Mesenteric fat pad (tissue), 1 donor: ENCODE results near the gene NT5DC4. TPM values are rescaled to one million over a fixed set of nuclear protein-coding genes. Genes with fewer than 3 reads are reported as not detected.

Experiments
- DNase-seq: peaks from one replicate; pipeline ENCODE4 v3.0.0-alpha.2; 2020; ENCODE audit warnings: low spot score
- long read RNA-seq: library from polyadenylated mRNA; unstranded; transcript quantifications from one replicate; pipeline ENCODE4 v2.0.0, GENCODE V29; 2020
- total RNA-seq: library from RNA; stranded (reverse); fragmentation: NEBNext Ultra II Directional; extraction: Animal tissue kit (Norgen Biotek cat#: 25700); gene quantifications from one replicate; pipeline ENCODE4 v1.2.1, GENCODE V29; 2021
- donor health status: DM: yes; HTN: yes; CAD: no.

The NT5DC4 gene
- total RNA-seq = not detected
- long read RNA-seq = 0 reads

DNA sequence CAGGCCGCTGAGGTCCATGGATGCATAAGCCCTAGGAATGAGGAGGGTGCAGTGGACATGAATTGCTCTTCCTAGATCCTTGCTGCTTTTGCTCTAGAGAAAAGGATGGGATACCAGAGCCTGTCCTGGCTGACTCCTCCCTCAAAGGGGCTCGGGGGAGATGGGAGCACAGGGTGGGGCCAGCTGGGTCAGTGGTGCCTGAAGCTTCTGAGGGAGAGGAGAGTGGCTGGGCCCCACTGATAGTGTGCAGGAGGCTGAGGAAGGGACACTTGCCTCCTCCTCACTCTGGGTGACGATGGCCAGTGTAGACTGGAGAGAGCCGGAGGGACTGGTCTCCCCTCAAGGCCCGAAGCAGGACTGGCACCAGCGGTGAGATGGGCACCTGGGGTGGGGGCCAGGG lies at the start of gene NT5DC4:
Gene NT5DC4 (plus strand): TSS at position 236 of the 400 bp plus-strand sequence. CDS start 60 bp downstream, at position 296.
- peak; percentile 43 for DNase-seq

DNA sequence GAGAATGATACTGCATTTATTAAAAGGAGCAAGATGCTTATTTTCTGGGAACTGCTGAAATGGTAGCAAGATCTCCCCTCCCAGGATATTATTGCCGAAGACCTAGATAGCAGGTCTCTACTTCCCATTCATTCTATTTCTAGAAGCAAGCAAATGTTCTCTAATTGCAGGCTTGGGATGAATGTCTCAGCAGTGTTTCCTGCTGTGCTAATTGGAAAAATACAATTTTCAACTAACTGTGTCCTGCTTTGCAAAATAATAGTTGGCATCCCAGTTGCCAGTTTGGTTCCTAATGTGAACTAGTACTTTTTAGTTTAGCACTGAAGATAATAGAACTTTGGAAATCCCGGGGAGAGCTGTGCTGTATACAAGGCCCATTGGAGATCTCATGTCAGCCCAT lies 49.0 kb upstream of the NT5DC4 start:
- no peak for DNase-seq

DNA sequence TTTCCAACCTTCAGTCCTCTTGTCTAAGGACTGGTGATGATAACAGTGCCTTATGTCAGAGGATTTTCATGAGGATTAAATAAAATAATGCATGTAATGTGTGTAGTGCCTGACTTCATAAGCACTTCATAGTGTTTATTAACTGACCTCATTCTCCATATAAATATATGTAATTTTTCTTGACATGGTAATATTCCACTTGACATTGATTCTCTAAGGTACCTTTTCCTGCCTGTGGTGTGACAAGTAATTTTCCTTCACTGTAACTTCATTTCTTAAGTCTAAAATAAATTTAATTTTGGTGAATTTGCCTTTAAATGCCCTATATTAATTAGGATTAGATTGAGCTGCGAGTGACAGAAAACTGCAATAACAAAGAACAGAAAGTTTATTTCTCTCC lies 47.8 kb upstream of the NT5DC4 start:
- DNase-seq = no peak

DNA sequence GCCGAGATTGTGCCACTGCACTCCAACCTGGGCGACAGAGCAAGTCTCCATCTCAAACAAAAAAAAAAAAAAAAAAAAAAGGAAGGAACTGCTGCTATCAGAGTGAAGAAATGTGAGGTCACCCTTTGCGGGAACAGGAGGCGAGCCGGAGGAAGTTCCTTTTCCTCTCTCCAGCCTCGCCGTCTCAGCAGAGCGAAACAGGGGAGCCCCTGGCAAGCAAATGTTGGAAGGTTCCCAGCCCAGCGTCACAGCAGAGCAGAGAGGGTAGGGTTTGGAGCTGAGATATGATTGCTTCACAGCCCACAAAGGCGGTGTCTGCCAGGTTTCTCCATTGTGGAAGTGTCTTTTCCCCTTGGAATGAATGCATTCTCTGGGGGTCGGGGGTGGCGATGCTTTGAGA lies 46.6 kb upstream of the NT5DC4 start:
- DNase-seq = no peak

DNA sequence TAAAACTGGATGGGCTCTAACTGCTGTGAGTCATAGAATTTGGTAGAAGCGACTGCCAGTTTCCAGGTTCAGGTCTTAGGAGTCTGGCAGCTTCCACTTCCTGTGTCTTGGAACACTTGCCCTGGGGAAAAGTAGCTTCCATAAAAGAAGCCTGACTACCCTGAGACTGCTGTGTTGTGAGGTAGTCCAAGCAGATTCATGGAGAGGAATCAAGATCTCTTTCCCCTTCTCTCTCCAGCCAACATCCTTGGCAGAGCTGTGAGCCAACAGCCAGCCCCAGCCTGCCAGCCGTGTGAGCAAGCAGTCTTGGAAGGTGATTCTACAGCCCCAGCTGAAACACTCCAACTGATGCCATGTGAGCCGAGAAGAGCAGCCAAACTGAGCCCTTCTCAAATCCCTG lies 41.3 kb upstream of the NT5DC4 start:
- peak; percentile 81 for DNase-seq

DNA sequence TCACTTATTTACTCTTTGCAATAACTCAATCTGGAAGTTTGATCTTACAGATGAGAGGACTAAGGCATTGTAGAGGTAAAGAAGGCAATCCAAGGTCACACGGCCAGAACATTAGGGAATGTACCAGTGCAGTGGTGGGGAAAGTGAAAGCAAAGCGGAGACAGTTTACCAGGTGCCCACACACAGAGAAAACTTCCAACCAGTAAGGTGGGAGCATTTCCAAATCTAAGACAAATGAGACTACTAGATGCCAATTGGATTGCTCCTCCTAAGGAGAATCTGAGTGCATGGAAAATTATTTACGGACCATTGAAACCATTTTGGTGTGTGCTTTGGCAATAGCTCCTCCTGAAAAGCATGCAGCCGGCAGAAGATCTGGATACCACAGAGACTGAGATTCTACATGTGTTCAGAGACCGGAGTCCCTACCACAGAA lies 40.1 kb upstream of the NT5DC4 start:
- no peak for DNase-seq

DNA sequence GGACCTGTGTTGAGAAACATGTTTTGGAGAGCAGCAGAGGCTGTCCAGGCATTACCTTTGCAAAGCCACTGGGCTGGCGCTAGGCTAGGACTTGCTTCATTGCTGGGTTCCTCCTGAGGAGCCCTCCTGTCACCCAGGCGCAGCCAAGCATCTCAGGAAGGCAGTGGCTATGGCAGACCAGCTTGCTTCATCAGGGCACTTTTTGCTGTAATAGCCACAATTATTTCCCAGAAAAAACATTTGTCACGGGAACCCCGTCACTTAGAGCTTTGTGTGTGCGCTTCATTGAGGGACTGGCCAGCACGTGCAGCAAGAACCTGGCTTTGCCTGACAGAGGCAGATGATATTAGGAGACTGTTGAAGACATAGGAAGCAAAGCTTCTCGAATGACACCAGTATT lies 38.7 kb upstream of the NT5DC4 start:
- peak; percentile 71 for DNase-seq

DNA sequence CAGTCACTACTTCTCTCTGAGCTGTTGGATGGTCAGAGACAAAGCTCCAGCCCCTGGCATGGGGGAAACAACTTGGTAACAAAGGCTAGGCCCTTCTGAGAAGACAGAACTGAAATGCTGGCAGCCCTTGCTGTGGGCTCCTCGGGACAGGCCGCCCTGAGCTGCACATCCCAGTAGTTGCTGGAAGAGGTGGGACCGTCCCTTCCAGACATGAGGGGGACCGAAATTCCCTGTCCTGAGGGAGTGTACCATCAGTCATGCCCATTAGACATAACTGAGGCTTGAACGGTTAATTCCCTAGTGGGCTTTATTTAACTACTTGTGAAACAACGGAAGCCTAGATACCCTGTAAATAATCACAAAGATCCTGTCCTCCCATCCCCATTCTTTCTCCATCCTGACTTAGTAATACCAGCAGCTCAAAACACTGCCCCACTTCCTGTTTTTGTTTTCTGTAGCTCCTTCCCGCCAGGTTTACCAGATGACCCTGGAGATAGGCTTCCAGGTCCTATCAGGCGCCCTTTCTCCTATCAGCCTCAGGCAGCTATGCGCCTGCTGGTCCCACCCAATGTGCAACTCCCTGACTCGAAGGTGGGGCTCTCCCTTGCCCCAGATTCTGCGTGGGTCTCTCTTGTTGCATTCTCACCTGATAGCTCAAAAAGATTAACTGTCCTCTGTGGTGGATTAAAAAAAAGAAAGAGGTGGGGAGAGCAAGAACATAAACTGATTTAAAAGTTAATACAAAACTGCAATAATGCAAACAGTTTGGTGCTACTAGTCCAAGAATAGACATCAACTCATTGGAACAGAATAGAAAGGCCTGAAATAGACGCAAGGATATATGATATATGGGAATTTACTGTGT lies 37.0 kb upstream of the NT5DC4 start:
- DNase-seq = peak; percentile 20

DNA sequence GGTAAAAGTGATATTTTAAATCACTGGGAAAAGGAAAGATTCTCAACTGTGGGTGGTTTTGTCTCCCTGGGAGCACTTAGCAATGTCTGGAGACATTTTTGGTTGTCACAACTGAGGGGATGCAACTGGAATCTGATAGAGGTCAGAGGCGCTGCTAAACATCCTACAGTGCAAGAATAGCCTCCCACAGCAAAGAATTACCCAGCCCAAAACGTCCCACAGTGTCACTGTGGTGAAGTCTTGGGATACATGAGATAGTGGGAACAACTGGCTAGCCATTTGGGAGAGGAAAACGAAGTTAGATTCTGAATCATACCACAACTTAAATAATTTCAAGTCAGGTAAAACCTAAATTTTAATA lies 36.4 kb upstream of the NT5DC4 start:
- no peak for DNase-seq

DNA sequence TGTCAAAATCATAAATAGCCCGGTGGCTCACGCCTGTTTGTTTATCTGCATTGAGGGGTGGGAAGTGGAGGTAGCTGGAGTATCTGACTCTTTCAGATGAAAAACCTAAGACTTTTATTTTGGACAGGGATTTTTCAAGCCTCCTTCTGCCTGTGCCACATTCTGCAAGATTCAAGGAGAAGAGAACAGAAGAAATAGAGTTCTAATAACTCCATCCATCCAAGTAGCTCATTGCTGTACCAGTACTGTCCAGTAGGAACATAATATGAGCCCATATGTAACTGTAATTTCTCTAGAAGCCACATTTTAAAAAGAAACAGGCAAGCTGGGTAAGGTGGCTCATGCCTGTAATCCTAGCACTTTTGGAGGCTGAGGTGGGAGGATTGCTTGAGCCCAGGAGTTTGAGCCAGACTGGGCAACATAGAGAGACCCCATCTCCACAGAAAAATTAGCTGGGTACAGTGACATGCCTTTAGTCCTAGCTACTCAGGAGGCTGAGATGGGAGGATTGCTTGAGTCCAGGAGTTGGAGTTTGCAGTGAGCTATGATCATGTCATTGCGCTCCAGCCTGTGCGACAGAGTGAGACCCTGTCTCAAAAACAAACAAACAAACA lies 35.4 kb upstream of the NT5DC4 start:
- no peak for DNase-seq

DNA sequence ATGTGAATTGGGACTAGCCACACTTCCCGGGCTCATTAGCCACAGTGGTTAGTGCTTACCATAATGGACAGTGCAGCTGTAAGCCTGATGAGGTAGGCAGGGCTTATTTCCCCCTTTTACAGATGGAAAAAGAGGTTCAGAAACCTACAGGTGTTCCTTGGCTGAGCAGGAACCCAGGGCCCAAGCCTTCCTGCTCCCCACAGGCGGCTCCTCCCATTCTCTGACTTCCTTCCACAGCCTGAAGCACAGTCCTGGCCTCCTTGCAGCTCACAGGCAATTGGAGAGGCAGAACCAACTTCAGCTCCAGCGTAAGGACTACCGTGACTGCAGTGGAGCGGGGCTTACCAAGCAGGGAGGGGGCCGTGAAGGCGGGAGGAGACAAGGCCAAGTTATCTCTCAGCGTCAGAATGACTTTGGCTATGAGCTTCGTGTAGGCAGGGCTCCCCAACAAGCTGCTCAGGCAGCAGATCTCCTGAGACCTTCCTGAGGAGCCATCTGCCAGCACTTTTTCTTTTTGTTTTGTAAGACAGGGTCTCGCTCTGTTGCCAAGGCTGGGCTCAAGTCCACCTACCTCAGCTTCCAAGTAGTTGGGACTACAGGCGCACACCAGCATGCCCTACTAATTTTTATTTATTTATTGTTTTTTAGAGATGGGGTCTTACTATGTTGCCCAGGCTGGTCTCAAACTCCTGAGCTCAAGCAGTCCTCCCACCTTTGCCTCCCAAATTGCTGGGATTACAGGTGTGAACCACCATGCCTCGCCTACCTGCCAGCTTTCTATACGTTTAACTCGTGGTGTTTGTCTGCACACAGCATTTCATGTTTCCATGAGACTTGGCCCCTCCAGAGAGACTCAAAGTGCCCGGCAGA lies 34.2 kb upstream of the NT5DC4 start:
- DNase-seq = peak; percentile 76

DNA sequence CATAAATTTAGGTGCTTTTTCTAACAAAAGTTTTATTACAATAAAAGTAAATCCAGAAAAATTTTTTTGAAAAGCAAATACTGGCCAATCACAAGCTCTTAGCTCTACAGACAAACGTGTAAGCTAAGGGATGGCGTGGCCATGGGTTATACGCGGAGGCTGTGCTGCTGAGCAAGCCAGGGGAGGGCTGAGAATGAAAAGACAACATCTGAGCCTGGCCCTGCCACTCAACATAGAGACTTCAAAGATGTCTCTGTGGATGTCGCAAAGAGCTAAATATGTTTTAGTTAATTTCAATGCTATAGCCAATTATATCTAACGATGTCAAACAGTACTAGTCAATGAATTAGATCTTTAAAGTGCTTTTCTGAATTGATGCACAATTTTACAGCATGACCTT lies 33.3 kb upstream of the NT5DC4 start:
- peak; percentile 9 for DNase-seq

DNA sequence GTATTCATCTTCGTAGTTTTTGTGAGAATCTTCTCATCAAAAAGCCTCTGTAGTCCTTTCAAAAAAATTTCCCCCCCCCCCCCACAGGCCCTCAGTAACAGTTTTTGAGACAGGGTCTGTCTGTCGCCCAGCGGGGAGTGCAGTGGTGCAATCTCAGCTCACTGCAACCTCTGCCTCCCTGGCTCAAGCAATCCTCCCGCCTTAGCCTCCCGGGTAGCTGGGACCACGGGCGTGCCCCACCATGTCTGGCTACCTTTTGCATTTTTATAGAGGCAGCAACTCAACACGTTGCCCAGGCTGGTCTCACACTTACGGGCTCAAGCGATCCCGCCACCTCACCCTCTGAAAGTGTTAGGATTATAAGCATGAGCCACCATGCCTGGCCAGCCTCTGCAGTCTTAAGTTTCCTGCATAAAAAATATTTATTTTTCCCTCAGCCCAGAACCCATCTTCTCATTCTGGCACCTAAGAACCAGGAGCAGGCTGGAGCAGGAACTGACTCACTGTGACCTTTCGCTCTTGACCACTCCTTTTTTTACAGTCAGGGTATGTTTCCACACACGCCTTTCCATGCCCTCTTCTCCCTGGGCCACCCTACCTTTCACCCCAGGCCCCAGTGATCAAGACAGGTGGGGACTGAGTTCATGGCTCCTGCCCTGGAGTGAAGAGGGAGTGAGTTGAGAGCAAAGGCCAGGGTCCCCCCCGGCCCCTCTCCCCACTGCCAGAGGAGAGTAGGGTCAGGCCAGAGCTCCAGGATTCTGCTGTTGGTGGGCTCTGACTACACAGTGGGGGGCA lies 32.5 kb upstream of the NT5DC4 start:
- peak; percentile 82 for DNase-seq

DNA sequence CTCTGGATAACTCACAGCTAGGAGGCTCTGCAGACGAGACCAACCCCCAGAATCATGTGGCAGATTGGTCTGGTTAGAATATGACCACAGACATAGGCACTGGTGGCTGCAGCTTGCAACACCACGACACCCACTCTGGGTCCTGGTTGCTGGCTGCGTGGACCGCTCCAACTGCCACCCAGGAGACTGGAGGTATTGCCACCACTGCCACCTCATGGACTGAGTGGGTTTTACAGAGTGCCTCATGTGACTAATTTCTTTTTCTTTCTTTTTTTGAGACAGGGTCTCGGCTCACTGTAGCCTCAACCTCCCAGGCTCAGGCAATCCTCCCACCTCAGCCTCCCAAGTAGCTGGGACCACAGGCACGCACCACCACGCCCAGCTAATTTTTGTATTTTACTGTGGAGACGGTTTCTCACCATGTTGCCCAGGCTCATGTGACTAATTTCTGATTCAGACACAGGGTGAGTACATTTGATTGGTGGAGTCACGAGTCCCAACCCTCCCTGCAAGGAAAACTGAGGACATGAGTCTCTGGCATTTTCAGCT lies 29.9 kb upstream of the NT5DC4 start:
- peak; percentile 82 for DNase-seq

DNA sequence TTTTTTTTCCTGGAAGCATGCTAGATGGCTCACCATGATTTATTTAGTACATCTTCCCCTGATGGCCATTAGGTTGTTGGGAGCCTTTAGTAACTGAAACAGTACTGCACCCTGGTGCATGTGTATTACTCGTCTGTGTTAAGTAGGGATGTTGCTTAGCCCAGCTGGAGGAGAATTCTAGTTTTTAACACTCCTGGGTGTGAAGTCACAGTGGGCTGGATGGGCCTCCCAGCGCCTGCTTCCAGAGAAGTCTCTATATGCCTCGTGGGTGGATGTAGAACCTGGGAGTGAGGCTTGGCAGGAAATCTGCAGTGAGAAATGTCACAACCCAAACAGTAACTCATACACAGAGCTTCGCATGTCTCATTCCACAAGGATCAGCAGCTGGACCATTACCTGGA lies 28.9 kb upstream of the NT5DC4 start:
- peak; percentile 37 for DNase-seq

DNA sequence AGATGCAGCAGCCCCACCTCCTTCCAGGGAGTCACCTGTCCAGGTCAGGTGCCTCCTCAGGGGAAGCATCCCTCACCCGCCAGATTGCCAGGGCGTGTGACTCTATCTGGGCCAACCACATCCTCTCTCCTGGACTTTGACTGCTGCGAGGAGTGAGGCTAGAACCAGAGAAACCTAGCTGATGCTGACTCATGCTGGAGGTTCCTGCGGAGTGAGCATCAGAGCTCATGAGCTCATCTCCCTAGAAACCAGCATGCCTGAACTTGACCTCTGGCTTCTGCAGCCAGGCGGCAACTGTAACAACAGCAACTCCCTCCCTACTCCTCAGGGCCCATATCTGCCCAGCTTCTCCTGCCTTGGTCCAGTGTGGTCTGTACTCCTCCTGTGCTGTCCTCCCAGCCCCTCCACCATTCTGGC lies 28.3 kb upstream of the NT5DC4 start:
- DNase-seq = peak; percentile 79

DNA sequence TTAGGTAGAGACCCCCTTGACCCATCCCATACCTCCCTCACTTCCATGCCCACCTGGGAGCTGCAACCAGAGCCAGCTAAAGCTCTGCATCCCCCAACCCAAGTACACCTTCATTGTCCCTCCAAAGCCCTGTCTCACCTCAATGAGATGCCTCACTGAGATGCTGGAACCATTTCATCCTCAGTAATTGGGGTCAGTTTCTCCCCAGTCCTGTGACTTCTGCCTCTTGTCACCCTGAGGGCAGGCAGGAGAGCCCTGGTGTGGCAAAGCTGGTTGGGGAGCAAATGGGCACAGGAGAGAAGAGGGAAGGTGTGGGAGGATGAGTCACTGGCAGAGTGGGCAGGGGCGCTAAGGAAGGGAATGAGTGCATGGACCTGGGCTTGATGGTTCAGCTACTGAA lies 27.9 kb upstream of the NT5DC4 start:
- DNase-seq = peak; percentile 26

DNA sequence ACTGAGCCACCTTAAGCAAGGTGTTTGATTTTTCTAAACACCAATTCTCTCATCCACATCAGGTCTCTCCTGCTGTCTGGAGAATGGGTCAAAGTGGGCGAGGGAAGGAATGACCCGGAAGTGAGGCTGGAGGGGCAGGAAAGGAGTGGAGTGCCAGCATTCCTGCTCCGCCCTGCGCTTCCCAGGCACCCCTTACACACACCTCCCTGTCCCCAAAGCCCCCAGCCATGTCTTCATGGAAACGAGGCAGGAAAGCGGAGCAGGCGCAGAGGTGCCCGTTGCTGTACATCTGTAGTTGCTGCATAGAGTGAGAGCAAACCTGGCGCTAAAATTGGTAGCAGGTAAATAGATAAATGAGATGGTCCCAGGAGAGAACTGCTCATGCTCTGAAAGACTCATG lies 27.2 kb upstream of the NT5DC4 start:
- DNase-seq = peak; percentile 24

DNA sequence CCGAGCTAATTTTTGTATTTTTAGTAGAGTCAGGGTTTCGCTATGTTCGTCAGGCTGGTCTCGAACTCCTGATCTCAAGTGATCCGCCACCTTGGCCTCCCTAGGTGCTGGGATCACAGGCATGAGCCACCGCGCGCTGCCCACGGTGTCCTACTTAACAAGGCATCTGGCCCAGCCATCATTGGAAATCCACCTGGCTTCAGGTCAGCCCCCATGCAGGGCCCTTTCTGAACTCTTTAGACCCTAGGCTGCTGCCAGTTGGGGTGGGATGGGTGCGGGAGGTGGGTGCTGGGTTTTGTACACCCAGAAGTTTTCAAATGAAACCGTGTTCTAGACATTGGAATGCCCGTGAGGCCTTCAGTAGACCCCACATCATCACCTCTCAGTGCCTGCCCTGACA lies 26.6 kb upstream of the NT5DC4 start:
- peak; percentile 76 for DNase-seq

DNA sequence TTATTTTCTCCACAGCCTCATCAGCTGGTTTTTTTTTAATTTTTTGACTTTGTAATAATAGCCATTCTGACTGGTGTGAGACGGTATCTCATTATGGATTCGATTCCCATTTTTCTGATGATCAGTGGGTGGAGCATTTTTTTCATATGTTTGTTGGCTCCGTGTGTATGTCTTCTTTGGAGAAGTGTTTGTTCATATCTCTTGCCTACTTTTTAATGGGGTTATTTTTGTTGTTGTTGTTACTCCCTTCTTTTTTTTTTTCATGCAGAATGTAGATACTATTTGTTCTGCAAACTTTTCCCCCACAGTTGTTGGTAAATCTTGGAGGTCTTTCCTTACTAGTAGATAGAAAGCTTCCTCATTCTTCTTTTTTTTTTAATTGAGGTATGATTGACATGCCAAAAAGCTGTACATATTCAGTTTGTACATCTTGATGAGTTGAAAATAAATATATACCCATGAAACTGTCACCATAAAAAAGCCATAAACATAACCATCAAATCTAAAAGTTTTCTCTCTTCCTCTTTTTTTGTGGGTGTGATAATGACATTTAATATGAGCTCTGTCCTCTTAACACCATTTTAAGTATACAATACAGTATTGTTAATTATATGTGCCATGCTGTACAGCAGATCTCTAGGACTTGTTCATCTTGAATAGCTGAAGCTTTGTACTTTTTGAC lies 21.8 kb upstream of the NT5DC4 start:
- DNase-seq = no peak
